ENCODE results near the gene GPR15LG.

The GPR15LG gene

DNA sequence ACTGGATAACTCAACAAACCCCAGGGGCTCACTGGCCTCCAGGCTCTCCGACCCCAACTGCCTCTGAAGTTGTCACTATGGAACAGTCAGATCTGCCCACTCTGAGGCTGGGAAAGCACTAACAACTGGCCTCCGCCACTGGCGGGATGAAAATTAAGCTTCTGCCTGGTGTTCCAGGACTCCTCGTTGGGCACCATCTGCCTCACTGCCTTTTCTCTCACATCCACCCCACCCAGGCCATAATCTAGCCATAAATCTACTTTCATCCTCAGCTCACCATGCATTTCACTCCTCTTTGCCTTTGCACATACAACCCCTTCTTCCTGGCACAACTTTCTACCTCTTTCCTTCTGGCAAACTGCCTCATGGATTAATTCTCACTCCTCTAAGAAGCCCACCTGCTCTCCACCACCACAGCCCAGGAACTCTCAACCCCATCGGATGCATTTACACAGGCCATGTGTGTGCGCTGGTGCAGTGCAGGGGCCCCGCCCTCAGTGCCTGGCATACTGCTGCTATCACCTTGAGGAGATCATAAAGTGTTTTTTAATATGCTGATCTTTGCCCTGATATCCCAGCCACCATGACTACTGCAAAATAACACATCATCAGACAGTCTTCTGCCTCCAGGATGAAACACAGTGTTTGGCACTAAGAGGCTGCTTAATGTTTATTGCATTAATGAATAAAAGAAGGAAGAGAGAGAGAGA, 24.8 kb downstream of the GPR15LG start:
- no peak for DNase-seq
- H3K27me3 ChIP-seq (replicated peaks) = peaks cover 31% of the 10 kb centered on the region
- in situ Hi-C loops (cut with HindIII; ENCODE audit: low pct_ligation_motif_present, low sequenced_read_pairs) = no loop called here
- H3K27ac ChIP-seq = no peak overlapping the region
- TF ChIP-seq CTCF (IDR thresholded peaks at IDR 0.05; ENCODE audit: low read depth, low read length, missing control alignments) = no peak
- H3K36me3 ChIP-seq (replicated peaks) = no peaks in the 10 kb centered on the region
- no peak overlapping the region for H3K4me3 ChIP-seq (ENCODE audit: low read depth, low read length)

DNA sequence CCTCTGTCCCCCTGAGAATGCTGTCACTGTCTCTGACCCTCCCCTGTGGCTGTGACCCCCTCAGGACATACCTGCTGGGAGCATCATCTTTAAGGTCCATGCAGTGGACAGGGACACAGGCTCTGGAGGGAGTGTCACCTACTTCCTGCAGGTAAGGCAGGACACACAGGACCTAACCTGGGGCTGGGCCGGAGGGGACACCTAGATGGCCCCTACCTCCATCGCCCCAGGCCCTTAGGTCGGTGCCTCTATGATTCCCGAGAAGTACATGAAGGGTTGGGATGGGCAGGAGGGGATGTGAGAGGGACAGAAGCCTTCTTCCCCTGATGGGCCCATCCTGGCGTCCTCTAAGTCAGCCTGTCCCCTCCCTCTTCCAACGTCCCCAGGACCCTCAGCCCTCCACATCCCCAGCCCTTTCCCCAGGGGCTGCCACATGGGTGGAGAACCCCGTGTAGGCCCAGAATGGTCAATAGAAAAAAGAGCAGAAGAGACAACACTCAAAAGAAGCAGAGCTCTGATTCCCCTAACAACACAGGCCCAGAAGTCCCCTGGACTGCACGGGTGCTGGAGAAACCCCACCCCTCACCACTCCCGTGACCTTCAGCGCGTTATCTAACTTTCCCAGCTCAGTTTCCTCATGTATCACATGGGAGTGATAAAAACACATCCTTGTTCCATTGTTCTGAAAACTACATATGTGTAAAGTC, 27.1 kb downstream of the GPR15LG start:
- H3K36me3 ChIP-seq (replicated peaks) = no peaks in the 10 kb centered on the region
- no peak overlapping the region for H3K27ac ChIP-seq
- DNase-seq = no peak
- in situ Hi-C loops (cut with HindIII; ENCODE audit: low pct_ligation_motif_present, low sequenced_read_pairs) = no loop called here
- no peak overlapping the region for H3K4me3 ChIP-seq (ENCODE audit: low read depth, low read length)
- TF ChIP-seq CTCF (IDR thresholded peaks at IDR 0.05; ENCODE audit: low read depth, low read length, missing control alignments) = no peak
- peaks cover 7% of the 10 kb centered on the region for H3K27me3 ChIP-seq (replicated peaks)

- Histone ChIP-seq H3K36me3 (replicated peaks) (no peaks in the 10 kb centered on the region), H3K27ac (no peak overlapping the region), H3K27me3 (replicated peaks) (peaks cover 2% of the 10 kb centered on the region), H3K4me3 (ENCODE audit: low read depth, low read length) (no peak overlapping the region)
- no peak for TF ChIP-seq CTCF (IDR thresholded peaks at IDR 0.05; ENCODE audit: low read depth, low read length, missing control alignments)
- DNase-seq = no peak
- in situ Hi-C loops (cut with HindIII; ENCODE audit: low pct_ligation_motif_present, low sequenced_read_pairs) = no loop called here
Measured at GRCh38 chr10:84201244-84201606, 27.6 kb downstream of the GPR15LG start.

- Histone ChIP-seq H3K27me3 (replicated peaks) (no peaks in the 10 kb centered on the region), H3K4me3 (ENCODE audit: low read depth, low read length) (no peak overlapping the region), H3K27ac (no peak overlapping the region), H3K36me3 (replicated peaks) (no peaks in the 10 kb centered on the region)
- DNase-seq = no peak
- in situ Hi-C loops (cut with HindIII; ENCODE audit: low pct_ligation_motif_present, low sequenced_read_pairs) = no loop called here
- no peak for TF ChIP-seq CTCF (IDR thresholded peaks at IDR 0.05; ENCODE audit: low read depth, low read length, missing control alignments)
Measured at GRCh38 chr10:84201682-84202081, 28.1 kb downstream of the GPR15LG start.

DNA sequence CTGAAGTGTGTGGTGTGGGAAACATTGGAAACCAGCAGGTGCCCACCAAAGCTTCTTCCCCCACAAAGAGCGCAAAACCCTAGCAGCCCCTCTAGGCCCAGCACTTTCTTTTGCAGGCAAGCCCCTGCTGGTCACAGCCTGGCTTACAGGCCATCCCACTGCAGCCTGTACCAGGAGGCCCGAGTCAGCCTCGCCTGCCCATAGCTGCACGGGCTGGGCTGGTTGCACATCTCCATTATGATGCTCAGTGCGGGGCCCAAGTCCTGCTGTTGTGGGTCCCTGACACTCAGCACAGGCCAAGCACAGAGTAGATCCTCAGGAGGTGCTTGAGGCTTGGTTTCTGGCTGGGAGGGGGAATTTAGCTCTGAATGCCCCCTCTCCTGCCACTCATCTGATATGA, 28.7 kb downstream of the GPR15LG start:
- Histone ChIP-seq H3K27me3 (replicated peaks) (no peaks in the 10 kb centered on the region), H3K4me3 (ENCODE audit: low read depth, low read length) (no peak overlapping the region), H3K27ac (no peak overlapping the region), H3K36me3 (replicated peaks) (no peaks in the 10 kb centered on the region)
- no peak for DNase-seq
- in situ Hi-C loops (cut with HindIII; ENCODE audit: low pct_ligation_motif_present, low sequenced_read_pairs) = no loop called here
- no peak for TF ChIP-seq CTCF (IDR thresholded peaks at IDR 0.05; ENCODE audit: low read depth, low read length, missing control alignments)
